B cell (primary cell): Measurements from ENCODE around the gene SPATA21.

Experiments
- EZH2 ChIP-seq: IDR thresholded peaks from 2 replicates; pipeline ENCODE4 v1.6.1; 2012; ENCODE audit warnings: borderline replicate concordance, low read depth, mild to moderate bottlenecking, moderate library complexity, low read length; ENCODE audit not compliant: insufficient read depth, poor library complexity, severe bottlenecking
- TF ChIP-seq, protein P1 (sequence below): fragments of 200-600 bp; IDR thresholded peaks from one replicate; pipeline ENCODE4 v1.8.0; 2022; ENCODE audit warnings: antibody characterized with exemption, mild to moderate bottlenecking

- TF ChIP-seq, protein P1, sequence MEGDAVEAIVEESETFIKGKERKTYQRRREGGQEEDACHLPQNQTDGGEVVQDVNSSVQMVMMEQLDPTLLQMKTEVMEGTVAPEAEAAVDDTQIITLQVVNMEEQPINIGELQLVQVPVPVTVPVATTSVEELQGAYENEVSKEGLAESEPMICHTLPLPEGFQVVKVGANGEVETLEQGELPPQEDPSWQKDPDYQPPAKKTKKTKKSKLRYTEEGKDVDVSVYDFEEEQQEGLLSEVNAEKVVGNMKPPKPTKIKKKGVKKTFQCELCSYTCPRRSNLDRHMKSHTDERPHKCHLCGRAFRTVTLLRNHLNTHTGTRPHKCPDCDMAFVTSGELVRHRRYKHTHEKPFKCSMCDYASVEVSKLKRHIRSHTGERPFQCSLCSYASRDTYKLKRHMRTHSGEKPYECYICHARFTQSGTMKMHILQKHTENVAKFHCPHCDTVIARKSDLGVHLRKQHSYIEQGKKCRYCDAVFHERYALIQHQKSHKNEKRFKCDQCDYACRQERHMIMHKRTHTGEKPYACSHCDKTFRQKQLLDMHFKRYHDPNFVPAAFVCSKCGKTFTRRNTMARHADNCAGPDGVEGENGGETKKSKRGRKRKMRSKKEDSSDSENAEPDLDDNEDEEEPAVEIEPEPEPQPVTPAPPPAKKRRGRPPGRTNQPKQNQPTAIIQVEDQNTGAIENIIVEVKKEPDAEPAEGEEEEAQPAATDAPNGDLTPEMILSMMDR: no peak
- no peak for TF ChIP-seq EZH2
Measured at GRCh38 chr1:16474166-16474800, 37.1 kb upstream of the SPATA21 start.
